Left cardiac atrium (tissue), 4 donors: Measurements from ENCODE around the gene MARCHF10. TPM values are rescaled to one million over a fixed set of nuclear protein-coding genes. Genes with fewer than 3 reads are reported as not detected.
"Not testable (repeated sequence)": the region's sequence is repeated elsewhere in the genome, so short reads cannot be mapped to it uniquely, and the experiment has no call there.

ENCODE experiments used
- ATAC-seq, 2 donors: fragments of 200-7000 bp; cut with Tn5 transposase; one replicate each; pipeline ENCODE4 v1.9.1; 2020; ENCODE audit warnings: mild to moderate bottlenecking in 2 of 2, moderate library complexity in 2 of 2
- DNase-seq: peaks from one replicate; pipeline ENCODE4 v3.0.0-alpha.2; 2020
- intact Hi-C, 2 donors: fragments of 100-400 bp; cut with DNase I; formaldehyde crosslinking; loops; one replicate each; pipeline versions ENCODE4 v1.14.1 to v1.15.1; 2022 to 2023
- long read RNA-seq: library from polyadenylated mRNA; unstranded; transcript quantifications from one replicate; pipeline ENCODE4 v2.0.0, GENCODE V29; 2021
- total RNA-seq, 2 donors: library from RNA; stranded (reverse); fragmentation: NEBNext Ultra II Directional; extraction: Animal tissue kit (Norgen Biotek cat#: 25700); gene quantifications; one replicate each; pipeline ENCODE4 v1.2.1, GENCODE V29; 2021
- donor health status: DM: no; HTN: yes; CAD: no.
- donor health status: DM: no; HTN: yes; CAD: no; lungs with severe emphysema.
- donor health status: DM: yes; HTN: yes; CAD: no.
- donor health status: Dilated cardiomyopathy.

Gene MARCHF10, protein sequence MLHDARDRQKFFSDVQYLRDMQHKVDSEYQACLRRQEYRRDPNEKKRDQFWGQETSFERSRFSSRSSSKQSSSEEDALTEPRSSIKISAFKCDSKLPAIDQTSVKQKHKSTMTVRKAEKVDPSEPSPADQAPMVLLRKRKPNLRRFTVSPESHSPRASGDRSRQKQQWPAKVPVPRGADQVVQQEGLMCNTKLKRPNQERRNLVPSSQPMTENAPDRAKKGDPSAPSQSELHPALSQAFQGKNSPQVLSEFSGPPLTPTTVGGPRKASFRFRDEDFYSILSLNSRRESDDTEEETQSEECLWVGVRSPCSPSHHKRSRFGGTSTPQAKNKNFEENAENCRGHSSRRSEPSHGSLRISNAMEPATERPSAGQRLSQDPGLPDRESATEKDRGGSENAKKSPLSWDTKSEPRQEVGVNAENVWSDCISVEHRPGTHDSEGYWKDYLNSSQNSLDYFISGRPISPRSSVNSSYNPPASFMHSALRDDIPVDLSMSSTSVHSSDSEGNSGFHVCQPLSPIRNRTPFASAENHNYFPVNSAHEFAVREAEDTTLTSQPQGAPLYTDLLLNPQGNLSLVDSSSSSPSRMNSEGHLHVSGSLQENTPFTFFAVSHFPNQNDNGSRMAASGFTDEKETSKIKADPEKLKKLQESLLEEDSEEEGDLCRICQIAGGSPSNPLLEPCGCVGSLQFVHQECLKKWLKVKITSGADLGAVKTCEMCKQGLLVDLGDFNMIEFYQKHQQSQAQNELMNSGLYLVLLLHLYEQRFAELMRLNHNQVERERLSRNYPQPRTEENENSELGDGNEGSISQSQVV
- not detected for total RNA-seq
- long read RNA-seq = 0 reads

- peak; percentile 24 for DNase-seq
- ATAC-seq = peak; percentile 34 to 88
- intact Hi-C loops = no loop called here
These were observed at the start of gene MARCHF10 for GRCh38 chr17:62807812-62808575. MARCHF10 (minus strand) TSS chr17:62808314; CDS start chr17:62801735, 6,579 bp downstream.

GRCh38 chr17:62857526-62857925 lies 49.4 kb upstream of the MARCHF10 start:
- intact Hi-C loops = no loop called here
- ATAC-seq = no peak
- no peak for DNase-seq

DNA sequence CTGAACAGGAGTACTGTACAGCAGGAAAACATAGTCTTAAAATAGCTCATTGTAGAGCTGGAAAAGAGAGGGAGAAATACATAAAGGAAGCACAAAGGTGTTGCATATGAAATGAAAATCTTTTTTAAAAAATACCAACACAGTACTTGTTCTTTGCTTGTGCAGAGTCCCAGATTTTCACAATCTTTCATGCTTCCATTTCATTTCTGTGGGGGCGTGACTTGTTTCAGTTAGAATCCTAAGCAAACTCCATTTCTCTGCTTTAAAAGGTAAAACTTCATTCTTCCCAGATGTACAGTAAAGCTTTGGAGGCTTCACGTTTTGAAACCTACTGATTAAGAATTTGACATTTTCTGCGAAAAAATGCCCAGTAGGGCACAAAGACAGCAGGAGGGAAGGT lies 48.5 kb upstream of the MARCHF10 start:
- no peak for ATAC-seq
- intact Hi-C loops = no loop called here
- no peak for DNase-seq

DNA sequence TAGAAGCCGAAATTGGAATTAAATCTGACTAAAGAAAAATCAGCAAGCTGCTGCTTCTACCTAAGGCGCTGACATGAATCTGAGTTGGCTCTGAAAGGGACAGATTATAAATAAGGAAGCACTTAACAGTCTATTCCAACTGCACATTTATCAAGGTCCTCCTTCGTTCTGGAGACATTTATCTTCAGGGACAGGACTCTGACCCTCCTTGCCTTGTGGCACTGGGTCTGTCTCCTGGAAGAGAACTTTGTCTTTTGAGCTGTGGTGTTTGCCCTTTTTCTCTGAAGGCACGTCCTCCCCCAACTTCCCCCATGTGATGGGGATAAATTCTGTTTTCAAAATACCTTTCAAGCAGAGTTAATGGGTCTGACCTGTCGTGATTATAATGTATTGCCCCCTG lies 47.0 kb upstream of the MARCHF10 start:
- no peak for DNase-seq
- ATAC-seq = no peak
- intact Hi-C loops = no loop called here

DNA sequence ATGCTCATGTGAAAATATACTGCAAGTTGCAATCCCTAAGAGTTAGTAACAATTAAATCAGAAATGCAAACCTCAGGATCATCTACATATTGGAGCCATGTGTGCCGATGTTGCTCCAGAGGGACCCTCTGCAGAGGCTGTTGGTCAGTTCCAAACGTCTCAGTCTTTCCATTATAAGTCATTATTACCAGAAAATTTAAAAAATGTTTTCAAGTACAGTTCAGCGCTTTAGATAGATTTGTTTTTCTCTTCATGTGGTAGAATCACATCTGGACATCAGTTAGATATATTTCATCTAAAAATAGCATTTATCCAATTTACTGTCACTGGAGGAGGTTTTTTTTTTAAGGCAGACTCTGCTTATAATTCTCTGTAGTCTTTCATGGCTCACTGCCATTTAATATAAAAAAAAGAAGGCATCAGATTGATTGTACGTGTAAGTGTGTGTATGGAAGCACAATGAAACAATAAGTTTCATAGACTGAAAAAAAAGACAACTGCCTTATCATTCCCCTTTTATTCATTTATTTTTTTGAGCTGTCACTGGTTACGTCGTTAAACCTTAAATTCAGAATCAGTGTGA lies 46.1 kb upstream of the MARCHF10 start:
- ATAC-seq = no peak

DNA sequence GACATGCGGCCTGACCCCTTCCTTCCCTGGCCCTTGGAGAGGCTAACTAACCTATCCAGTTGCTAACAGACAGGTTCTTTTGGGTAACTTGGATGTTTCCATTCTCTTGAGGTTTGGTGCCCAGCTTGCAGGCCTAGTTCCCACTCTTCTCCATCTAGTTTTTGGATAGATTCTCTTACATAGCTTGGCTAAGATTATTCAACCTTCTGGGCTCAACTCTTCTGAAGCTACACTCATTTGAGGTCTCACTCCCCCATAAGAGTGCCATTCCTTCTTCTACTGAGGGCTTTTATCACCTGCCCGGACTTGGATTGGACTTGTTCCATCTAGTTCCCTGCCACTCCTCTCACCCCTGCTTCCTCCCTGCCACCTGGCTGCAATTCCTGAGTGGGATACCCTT lies 44.1 kb upstream of the MARCHF10 start:
- intact Hi-C loops = no loop called here
- ATAC-seq (no peak), DNase-seq (no peak)

More for the DNA sequence above, 46.1 kb upstream of the MARCHF10 start:
- no peak for DNase-seq
- intact Hi-C loops = no loop called here

- intact Hi-C loops, ATAC-seq, DNase-seq: not testable (repeated sequence)
These were observed 41.7 kb upstream of the MARCHF10 start for GRCh38 chr17:62849591-62850415.

GRCh38 chr17:62848334-62848733 lies 40.2 kb upstream of the MARCHF10 start:
- no peak for DNase-seq
- ATAC-seq = no peak
- intact Hi-C loops = no loop called here

- intact Hi-C loops = no loop called here
- ATAC-seq (no peak), DNase-seq (no peak)
These were observed 39.3 kb upstream of the MARCHF10 start for GRCh38 chr17:62847426-62847825.

GRCh38 chr17:62840871-62841270 lies 32.8 kb upstream of the MARCHF10 start:
- ATAC-seq (no peak), DNase-seq (no peak)
- intact Hi-C loops = no loop called here

DNA sequence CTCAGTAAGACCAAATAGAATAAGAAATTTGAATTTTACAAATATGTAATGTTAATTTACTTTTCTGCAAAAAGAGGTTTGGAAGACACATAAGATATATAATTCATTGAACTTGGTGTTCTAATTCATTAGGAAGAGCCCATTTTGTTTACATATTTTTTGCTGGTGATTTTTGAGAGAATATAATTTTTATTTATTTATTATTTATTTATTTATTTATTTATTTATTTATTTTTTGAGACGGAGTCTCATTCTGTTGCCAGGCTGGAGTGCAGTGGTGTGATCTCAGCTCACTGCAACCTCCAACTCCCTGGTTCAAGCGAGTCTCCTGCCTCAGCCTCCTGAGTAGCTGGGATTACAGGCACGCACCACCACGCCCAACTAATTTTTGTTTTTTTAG lies 25.7 kb upstream of the MARCHF10 start:
- intact Hi-C loops, ATAC-seq, DNase-seq: not testable (repeated sequence)

DNA sequence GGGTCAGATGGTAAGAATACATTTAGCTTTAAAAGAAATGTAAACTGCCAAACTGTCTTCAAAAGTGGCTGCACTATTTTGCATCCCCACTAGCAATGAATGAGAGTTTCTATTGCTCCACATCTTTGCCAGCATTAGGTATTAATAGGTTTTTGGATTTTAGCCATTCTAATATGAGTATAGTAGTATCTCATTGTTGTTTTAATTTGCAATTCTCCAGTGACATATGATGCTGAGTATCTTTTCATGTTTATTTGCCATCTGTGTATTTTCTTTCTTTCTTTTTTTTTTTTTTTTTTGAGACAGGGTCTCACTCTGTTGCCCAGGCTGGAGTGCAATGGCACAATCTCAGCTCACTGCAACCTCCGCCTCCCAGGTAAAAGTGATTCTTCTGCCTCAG lies 24.3 kb upstream of the MARCHF10 start:
- no peak for DNase-seq
- intact Hi-C loops = no loop called here
- no peak for ATAC-seq

DNA sequence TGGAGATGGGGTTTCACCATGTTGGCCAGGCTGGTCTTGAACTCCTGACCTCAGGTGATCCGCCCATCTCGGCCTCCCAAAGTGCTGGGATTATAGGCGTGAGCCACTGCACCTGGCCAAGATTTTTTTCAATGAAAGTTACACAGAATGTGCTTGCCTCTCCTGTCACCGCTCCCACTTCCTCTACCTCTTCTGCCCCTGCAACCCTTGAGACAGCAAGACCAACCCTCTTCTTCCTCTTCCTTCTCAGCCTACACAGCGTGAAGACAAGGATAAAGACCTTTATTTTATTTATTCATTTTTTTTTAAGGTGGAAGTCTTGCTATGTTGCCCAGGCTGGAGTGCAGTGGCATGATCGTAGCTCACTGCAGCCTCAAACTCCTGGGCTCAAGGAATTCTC lies 23.0 kb upstream of the MARCHF10 start:
- ATAC-seq, intact Hi-C loops, DNase-seq: not testable (repeated sequence)

- DNase-seq (no peak), ATAC-seq (no peak)
- intact Hi-C loops = no loop called here
These were observed 19.8 kb upstream of the MARCHF10 start for GRCh38 chr17:62827746-62828485.

DNA sequence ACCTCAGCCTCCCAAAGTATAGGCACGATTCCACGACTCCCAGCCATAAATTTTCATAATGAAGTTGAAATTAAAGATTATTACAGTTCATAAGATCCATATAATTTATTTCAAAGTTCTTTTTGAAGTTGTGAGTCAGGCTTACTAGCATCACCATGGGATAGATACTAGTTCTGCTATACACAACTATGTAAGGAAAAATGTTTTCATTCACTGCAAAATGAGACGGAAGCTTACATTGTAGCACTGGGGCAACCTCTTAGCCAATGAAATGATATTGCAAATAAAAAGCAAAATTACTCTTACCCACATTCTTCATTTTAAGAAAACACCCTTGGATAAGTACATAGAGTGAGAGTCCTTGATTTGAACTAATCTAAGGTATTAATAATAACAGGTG lies 18.8 kb upstream of the MARCHF10 start:
- intact Hi-C loops = no loop called here
- DNase-seq (no peak), ATAC-seq (no peak)

GRCh38 chr17:62825182-62825581 lies 17.1 kb upstream of the MARCHF10 start:
- intact Hi-C loops = no loop called here
- DNase-seq (no peak), ATAC-seq (no peak)

DNA sequence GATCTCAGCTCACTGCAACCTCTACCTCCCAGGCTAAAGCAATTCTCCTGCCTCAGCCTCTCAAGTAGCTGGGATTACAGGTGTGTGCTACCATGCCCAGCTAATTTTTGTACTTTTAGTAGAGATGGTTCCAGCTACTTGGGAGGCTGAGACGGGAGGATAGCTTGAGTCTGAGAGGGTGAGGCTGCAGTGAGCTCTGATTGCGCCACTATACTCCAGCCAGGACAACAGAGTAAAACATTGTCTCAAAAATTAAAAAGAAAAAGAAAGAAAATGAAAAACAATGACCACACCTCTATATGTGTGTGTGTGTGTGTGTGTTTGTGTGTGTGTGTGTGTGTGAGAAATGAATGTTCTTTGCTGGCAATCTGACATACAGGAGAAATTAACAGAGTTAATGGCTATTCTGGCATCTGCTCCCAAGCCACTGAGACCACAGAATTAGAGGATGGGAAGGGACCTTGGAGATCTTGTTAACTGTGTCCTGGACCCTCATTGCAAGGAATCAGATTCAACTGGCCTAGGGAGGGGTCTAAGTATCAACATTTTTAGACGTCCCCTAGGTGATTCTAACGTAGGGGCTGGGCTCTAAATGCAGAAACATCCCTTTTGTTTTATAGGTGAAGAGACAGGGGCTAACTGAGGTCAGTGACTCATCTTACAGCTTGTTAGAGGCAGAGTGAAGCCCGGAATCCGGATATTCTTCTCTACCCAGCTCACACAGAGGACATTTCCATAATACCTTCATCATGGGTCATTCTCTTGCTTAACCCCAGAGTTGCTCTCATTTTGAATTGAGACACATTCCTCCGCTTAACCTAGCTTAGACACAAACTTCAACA lies 16.4 kb upstream of the MARCHF10 start:
- ATAC-seq = peak in 1 of 2 donors; percentile 20
- no peak for DNase-seq

More for the DNA sequence above, 16.4 kb upstream of the MARCHF10 start:
- intact Hi-C loops = no loop called here
